HG03460 (cell line): ENCODE measurements around the gene RHBDF2.
"Not testable (repeated sequence)": the region's sequence is repeated elsewhere in the genome, so short reads cannot be mapped to it uniquely, and the experiment has no call there.

Experiments used
- ATAC-seq: cut with Tn5 transposase; IDR thresholded peaks from one replicate; pipeline ENCODE4 v1.9.1; 2021; ENCODE audit not compliant: unreplicated experiment

The RHBDF2 gene

DNA sequence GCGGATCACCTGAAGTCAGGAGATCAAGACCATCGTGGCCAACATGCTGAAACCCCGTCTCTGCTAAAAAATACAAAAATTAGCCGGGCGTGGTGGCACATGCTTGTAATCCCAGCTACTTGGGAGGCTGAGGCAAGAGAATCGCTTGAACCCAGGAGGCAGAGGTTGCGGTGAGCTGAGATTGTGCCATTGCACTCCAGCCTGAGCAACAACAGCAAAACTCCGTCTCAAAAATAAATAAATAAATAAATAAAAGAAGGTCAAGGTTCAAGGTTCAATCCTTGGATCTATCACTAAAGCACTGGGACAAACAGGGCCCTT, 24.2 kb upstream of the RHBDF2 start:
- ATAC-seq: not testable (repeated sequence)

DNA sequence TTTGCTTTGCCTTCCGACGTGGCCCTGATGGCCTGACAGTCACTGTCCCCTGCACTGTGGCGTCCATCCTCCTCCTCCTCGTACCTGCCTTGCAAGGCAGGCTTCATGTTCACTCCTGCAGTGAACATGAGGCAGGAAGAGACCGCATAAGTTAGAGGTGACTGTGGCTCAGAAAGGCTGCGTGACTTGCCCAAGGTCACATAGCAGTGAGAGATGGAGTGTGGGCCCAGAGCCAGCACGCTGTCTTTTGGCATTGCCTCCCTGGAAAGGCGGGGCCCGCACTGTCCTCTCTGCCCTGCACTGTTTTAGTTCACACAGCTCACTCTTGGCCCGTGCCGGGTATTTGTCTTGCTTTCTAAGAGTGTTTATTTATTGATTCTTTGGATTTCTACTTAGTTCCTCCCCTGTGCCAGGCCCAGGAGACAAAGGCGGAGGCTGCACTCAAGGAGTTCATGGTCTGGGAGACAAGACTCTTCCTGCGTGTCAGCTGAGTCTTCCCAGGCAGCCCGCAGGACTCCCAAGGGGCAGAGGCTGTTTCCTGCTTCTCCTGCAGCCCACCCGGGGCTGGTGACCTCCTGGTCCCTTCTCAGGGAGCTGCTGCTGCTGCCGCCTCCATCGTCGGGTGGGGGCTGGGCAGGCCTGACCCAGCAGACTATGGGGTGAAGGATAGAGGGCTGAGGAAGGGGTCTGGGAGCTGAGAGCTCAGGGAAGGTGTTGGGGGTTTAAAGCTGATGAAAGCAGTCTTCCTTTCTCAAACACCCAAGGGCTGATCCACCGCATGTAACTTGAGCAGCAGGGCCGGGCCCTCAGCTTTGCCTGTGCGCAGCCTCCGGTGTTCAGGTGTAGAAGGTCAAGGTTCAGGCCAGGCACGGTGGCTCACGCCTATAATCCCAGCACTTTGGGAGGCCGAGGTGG, 23.6 kb upstream of the RHBDF2 start:
- ATAC-seq: no peak

- no peak for ATAC-seq
Measured at GRCh38 chr17:76523084-76524037, 22.1 kb upstream of the RHBDF2 start.

- ATAC-seq: not testable (repeated sequence)
Measured at GRCh38 chr17:76521683-76522082, 20.5 kb upstream of the RHBDF2 start.

DNA sequence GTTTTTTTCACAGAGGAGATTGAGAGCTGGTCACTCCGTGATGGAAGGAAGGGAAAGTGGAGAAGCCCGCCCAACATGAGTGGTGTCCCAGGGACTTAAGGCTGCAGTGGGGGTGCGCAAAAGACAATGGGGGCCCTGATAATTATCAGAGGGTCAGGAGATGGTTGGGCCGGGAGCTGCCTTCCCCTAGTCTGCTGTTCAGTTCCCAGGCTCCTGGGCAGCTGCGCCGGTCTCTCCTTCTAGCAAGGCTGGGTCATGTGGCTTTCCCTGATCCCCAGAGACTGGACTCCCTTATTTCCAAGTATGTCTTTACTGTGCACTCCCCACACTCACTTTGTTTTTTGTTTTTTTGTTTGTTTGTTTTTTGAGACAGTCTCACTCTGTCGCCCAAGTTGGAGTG, 20.0 kb upstream of the RHBDF2 start:
- no peak for ATAC-seq

DNA sequence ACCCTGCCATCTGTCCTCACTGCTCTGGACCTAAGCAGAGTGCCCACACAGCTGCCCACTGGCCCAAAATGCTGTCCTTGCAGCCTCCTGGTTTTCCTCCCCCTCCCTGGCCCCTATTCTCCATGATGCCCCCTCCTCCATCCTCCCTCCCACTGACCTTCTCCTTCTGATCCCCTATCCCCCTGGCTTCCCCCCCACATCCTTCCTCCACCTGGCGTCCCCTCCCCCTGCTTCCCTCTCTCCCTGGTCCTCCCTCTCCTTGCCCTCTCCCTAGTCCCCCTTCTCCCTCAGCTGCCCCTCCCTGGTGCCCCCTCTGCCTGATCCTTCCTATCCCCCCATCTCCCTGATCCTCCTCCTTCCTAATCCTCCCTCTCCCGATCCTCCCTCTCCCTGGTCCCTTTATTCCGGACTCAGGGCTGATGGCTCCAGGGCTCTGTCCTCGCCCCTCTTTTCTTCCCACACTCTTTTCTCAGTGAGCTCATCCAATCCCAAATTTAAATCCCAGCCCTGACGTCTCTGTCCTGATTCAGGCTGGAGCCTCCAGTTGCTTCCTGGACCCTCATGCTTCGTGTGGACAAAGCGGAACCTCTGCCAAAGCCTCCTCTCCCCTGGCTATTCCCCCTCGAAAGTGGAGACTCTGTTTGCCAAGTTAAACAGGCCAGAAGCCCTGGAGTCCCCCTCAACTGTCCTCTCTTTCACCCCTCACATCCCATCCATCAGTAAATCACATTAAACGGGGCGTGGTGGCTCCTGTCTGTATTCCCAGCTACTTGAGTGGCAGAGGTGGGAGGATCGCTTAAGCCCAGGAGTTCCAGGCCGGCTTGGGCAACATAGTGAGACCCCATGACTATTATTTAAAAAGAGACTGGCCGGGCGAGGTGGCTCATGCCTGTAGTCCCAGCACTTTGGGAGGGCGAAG, 18.1 kb upstream of the RHBDF2 start:
- ATAC-seq: no peak

DNA sequence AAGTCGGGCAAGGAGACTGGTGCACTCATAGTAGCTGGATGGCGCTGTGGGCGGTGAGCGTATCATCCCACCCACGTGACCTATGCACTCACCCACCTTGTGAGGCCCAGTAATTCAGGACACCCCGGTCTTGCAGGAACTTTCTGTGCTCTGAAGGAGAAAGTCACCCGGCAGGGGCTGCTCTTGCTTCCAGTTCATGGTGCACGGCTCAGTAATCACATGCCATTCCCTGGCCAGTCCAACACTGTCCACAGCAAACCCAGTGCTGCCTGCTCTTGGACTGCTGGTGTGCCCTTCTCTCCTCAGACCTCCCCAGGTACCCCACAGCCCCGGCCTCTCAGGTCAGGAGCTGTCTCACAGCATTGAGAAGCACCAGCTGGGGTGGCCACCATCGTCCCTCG, 16.4 kb upstream of the RHBDF2 start:
- no peak for ATAC-seq

DNA sequence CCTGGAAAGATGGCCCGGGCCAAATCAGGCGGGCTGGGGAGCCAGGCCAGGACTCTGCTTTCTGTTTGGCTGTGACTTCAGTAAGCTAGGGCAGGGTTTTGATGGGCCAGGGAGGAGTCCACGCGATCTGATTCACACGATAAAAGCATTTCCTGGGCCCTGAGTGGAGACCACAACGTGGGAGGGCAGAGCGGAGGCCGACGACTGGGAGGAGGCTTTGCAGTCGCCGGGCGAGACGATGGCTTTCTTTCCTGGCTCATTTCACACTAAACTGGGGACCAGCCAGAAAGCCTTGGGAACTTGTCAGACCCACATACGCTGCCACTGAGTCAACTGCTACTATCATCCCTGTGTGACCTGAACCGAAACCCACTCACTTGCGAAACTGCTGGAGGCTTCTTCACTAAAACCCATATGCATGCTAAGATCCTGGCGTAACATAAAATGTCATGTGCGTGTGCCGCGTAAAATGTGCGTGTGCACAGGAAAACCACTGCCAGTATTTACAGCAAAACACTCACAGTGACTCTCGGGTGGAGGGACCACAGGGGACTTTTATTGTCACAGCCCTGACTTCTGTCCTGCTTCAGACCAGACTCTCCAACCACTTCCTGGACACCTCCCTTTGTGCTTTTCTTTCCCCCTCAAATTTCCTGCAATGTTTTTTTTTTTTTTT, 14.2 kb upstream of the RHBDF2 start:
- ATAC-seq: peak; percentile 62

DNA sequence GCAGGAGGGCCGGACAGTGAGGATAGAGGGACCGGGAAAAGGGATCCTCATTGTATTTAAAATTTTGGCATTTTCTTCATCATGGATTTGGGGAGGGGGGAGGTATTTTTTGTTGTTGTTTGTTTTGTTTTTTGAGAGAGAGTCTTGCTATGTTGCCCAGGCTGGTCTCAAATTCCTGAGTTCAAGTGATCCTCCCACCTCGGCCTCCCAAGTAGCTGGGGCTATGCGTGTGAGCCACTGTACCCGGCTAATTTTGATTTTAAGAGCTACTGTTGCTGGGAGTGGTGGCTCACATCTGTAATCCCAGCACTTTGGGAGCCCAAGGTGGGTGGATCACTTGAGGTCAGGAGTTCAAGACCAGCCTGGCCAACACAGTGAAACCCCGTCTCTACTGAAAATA, 13.1 kb upstream of the RHBDF2 start:
- ATAC-seq: not testable (repeated sequence)

DNA sequence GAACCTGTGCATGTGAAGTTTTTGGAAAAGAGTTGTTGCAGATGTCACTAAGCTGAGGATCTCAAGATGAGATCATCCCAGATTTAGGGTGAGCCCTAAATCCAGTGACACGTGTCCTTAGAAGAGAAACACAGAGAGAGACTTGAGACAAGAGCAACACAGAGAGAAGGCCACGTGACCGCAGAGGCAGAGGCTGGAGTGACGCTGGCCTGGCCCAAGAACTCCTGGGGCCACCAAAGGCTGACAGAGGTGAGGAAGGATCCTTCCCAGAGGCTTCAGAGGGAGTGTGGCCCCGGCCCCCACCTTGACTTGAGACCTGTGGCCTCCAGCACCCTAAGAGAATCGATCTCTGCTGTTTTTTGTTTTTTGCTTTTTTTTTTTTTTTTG, 12.1 kb upstream of the RHBDF2 start:
- ATAC-seq: no peak

- ATAC-seq: no peak
Measured at GRCh38 chr17:76512366-76513305, 11.4 kb upstream of the RHBDF2 start.

- no peak for ATAC-seq
Measured at GRCh38 chr17:76511668-76512365, 10.6 kb upstream of the RHBDF2 start.

DNA sequence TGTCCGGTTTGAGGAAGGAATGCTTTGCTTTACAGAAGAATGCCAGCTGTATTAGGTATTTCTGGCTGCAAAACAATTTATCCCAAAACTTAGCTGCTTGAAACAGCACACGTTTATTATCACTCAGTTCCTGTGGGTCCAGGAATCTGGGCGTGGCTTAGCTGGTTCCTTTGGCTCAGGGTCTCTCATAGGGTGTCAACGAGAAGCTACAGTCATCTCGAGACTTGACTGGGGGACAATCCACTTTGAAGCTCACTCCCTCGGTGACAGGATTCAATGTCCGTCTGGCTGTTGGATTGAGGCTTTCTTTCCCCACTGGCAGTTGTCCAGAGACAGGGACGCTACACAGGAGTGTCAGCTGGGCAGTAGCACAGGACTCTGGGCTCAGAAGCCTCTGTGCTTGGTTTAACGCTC, 9.6 kb upstream of the RHBDF2 start:
- ATAC-seq: no peak

GRCh38 chr17:76508472-76509063, 7.3 kb upstream of the RHBDF2 start:
- not testable (repeated sequence) for ATAC-seq

DNA sequence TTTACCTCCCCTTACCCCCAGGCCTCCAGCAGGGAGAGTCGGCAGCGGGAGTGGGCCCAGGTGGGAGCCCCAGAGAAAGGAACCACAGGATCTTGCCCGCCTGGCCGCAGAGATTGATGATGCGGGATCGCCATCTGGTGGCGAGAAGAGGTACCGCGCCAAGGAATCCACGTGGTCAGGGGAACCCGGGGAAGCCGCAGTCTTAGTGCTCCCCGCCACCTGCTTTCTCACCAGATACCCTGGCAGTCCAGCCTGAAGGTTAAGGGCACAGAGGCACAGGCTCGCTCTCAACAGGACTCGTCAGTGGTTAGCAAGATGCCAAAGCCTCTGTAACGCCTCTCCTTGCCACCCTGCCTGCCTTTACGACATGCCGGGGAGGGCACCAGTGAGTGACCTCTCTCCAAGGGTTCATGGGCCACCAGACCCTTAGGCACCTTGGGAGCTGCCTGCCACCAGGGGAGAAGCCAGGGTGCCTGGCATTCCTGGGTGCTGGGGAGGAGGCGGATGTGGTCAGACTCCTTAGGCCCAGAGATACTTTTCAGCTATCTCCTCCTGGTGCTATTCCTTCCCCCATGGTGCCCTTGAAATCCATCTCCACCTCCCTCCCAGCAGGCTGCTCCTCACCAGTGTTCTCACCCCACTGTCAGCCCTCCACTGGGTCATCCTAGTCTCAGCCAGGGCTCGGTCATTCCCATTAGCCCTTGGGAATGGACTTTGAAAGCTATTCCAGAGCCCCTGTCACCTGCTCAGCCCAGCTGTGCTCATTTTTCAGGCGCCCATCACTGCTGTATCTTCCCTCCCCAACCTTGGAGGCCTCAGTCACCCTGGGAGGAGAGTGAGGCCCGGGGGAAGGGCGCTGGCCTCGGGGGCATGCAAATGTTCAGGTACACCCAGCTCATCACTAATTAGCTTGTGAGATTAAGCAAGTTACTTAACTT, 5.5 kb upstream of the RHBDF2 start:
- no peak for ATAC-seq

DNA sequence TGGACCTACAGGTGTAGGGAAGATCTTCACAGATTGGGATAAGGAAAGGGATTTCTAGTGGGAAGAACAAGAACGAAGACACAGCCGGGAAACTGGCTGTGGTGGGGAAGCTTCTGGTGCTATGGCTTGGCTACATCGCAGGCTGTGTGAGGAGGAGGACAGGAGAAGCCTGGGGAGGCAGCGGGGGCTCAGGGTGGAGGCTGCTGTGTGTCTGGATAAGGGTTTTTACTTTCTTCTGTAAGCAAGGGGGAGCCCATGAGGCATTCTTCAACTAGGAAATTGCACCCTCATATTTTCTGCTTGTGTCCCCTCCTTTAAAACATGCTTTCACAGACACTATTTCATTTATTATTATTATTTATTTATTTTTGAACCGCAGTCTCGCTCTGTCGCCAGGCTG, 2.9 kb upstream of the RHBDF2 start:
- no peak for ATAC-seq
